Right lobe of liver (tissue), 6 donors: Measurements from ENCODE around the gene CBX8. TPM values are rescaled to one million over a fixed set of nuclear protein-coding genes. Genes with fewer than 3 reads are reported as not detected.

Source experiments
- ATAC-seq, 4 donors: fragments of 200-7000 bp; cut with Tn5 transposase; one replicate each; pipeline ENCODE4 v1.9.1; 2020; ENCODE audit warnings: mild to moderate bottlenecking in 4 of 4, moderate library complexity in 4 of 4
- DNase-seq, 3 donors: peaks; one replicate each; pipeline ENCODE4 v3.0.0-alpha.2; 2020
- H3K27ac ChIP-seq, 3 donors: fragments of 200-600 bp; one replicate each; pipeline ENCODE4 v1.8.0; 2022
- H3K27me3 ChIP-seq, 2 donors: fragments of 200-600 bp; one replicate each; pipeline ENCODE4 v1.8.0; 2022
- H3K36me3 ChIP-seq, 4 donors: fragments of 200-600 bp; sonication (generic) in 1 of 4; one replicate each; pipeline versions ENCODE4 v1.5.1 to v1.8.0; 2017 to 2022; ENCODE audit warnings: control low read depth in 1 of 4
- H3K4me1 ChIP-seq, 4 donors: fragments of 200-600 bp; sonication (generic) in 1 of 4; one replicate each; pipeline versions ENCODE4 v1.5.1 to v1.8.0; 2017 to 2022; ENCODE audit warnings: control low read depth in 1 of 4
- H3K4me3 ChIP-seq, 3 donors: fragments of 200-600 bp; one replicate each; pipeline ENCODE4 v1.8.0; 2022
- H3K9me3 ChIP-seq, 4 donors: fragments of 200-600 bp; sonication (generic) in 1 of 4; one replicate each; pipeline versions ENCODE4 v1.5.1 to v1.8.0; 2017 to 2022; ENCODE audit warnings: control low read depth in 1 of 4
- POLR2A ChIP-seq: fragments of 450-650 bp; IDR thresholded peaks from one replicate; pipeline ENCODE4 v1.6.1; 2017; ENCODE audit warnings: antibody characterized with exemption, mild to moderate bottlenecking
- WGBS: methylation state at CpG from one replicate; pipeline ENCODE4 v1.1.6; 2018; ENCODE audit warnings: low coverage, low lambda C conversion rate; ENCODE audit not compliant: insufficient coverage; ENCODE audit errors: missing lambda C conversion rate; 5-methylcytosine and 5-hydroxymethylcytosine counted together
- intact Hi-C, 2 donors: fragments of 100-400 bp; cut with DNase I; formaldehyde crosslinking; loops; one replicate each; pipeline versions ENCODE4 v1.11.2 to v1.14.1; 2022
- total RNA-seq, 6 experiments: library from RNA; depleted of rRNA in 2 of 6; stranded (reverse); fragments of >200 nt in 2 of 6; fragmentation: NEBNext Ultra II Directional in 3 of 6; extraction: Animal tissue kit (Norgen Biotek cat#: 25700) in 3 of 6; gene quantifications; one replicate each; pipeline versions ENCODE4 v1.1.0 to v1.2.4, GENCODE V29; 2016 to 2023
- TF ChIP-seq, protein P1 (sequence below), 4 donors: fragments of 200-600 bp in 3 of 4; fragments of 450-650 bp in 1 of 4; IDR thresholded peaks; one replicate each; pipeline versions ENCODE4 v1.5.1 to v1.8.0; 2016 to 2022; ENCODE audit warnings: antibody characterized with exemption in 4 of 4, mild to moderate bottlenecking in 2 of 4
- donor health status: DM: no; HTN: yes; CAD: no.
- donor health status: DM: no; HTN: no; CAD: no.
- donor health status: DM: no; HTN: no; CAD: no.
- donor health status: DM: no; HTN: yes; CAD: no.
- donor health status: DM: no; HTN: yes; CAD: no.

CBX8 gene
- total RNA-seq, 6 experiments from 2014 or later, result 1.2 to 4.7 (median 2.0) TPM

DNA sequence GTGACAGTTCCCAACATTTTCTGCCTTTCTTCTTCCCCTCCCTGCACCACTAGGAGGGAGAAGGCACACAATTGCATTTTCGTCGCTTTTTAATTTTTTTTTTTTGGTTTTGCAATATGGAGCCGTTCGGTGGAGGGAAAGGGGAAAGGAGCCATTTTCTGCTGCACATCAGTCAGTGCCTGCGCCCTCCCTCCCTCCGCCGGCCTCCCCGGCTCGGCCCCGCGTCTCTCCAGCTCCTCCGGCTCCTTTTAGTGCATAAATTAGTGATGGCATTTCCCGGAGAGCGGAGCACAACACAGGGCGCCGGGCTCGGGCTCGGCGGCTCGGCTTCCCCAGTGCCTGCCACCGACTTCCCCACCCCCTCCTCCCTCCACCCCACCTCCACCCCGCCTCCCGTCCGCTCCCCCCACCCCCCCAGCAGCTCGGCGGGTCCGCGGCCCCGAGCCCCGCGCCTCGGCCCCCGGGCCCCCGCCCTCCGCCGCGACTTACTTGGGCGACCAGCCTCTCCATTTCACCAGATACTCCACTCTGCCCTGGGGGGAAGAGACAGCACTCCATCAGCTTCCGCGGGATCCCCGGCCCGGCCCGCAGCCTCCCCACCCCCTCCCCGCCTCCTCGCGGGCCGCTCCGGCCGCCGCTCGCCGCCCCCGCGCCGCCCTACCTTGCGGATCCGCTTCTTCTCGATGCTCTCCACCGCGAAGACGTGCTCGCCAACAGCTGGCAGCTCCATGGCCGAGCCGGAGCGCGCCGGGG, 41.8 kb upstream of the CBX8 start:
- TF ChIP-seq, protein P1, sequence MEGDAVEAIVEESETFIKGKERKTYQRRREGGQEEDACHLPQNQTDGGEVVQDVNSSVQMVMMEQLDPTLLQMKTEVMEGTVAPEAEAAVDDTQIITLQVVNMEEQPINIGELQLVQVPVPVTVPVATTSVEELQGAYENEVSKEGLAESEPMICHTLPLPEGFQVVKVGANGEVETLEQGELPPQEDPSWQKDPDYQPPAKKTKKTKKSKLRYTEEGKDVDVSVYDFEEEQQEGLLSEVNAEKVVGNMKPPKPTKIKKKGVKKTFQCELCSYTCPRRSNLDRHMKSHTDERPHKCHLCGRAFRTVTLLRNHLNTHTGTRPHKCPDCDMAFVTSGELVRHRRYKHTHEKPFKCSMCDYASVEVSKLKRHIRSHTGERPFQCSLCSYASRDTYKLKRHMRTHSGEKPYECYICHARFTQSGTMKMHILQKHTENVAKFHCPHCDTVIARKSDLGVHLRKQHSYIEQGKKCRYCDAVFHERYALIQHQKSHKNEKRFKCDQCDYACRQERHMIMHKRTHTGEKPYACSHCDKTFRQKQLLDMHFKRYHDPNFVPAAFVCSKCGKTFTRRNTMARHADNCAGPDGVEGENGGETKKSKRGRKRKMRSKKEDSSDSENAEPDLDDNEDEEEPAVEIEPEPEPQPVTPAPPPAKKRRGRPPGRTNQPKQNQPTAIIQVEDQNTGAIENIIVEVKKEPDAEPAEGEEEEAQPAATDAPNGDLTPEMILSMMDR (IDR thresholded peaks at IDR 0.05), result peak in 1 of 4 donors; percentile 4
- no peak for TF ChIP-seq POLR2A
- peaks cover 0 to 13% (median 6%) of the 10 kb centered on the region in 4 donors for H3K36me3 ChIP-seq
- intact Hi-C loops, result no loop called here
- H3K4me1 ChIP-seq, result peaks cover 0 to 58% (median 13%) of the 10 kb centered on the region in 4 donors
- no peaks in the 10 kb centered on the region for H3K9me3 ChIP-seq
- 0% methylated on average over 19 of the region's 67 CpGs for WGBS
- peak; percentile 56 to 72 (median 71) for DNase-seq
- peak in 3 of 4 donors; percentile 0 to 3 (median 1) for ATAC-seq
- H3K4me3 ChIP-seq, result peak overlapping the region; percentile 68 to 71 (median 68)
- peaks cover 0 to 8% of the 10 kb centered on the region in 2 donors for H3K27me3 ChIP-seq
- H3K27ac ChIP-seq, result peak overlapping the region; percentile 84 to 99 (median 92)

DNA sequence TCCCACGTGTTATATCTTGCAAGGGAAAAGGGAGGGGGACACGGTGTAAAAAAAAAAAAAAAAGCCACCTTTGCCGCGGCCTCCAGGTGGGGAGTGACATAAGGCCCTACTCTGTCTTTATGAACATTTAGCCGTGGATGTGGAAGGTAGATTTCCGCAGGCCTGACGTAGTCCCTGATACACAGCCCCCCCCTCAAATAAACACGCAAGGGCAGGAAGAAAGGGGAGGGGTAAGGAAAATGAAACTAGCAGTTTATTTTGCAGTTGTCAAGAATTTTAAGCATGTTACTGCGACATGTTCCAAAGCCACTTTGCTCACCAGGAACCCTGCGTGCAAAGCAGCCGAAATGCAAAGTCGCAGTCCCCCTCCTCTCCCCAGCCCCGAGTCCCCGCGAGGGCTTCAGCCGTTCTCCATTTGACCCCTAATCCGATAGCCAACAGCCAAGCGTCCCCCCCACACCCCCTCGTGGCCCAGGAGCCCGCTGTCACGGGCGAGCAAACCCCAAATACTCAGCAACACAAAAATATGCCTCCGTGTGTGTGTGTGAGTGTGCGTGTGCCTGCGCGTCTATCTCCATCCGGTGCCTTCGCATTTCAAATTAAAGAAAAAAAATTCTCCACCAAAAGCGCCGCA, 41.1 kb upstream of the CBX8 start:
- intact Hi-C loops, result no loop called here

DNA sequence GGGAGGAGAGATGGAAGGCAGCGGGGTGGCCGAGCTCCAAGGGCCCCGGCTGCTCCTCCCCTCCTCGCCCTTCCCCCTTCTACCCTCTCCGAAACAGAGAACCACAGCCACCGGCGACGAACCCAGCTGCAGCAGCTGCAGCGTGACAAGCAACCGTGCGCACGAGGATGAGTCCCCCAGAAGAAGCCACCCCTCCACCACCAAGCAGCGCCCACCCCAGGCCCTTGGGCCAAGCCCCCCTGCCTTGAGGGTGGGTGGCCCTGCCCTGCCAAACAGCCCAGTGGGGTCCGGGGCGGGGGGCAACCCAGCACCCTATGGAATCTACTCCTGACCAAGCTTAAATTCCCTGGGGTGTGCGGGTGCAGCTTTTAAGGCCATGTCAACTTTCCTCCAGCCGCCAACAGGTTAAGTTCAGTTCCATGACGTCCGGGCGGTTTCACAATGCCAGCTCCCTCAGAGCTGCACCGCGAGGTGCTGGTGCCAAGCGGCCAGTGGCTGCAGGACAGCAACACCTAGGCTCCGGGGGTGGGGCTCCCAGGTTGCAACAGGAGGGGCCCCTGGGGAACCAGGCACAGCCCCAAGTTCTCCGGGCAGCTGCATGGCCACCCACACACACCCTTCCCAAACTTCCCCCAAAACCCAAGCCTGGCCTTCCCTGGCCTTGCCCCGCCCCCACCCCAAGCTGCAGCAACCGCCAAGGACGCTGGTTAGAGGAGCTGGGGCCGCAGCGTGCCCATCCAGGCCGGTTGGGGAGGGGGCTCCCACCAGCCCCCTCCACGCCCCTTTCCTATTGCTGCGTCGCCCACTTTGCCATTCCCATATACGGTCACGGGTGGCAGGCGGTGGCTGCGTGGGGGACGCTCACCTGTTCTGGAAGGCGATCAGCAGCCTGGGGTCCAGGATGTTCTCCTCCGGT, 40.4 kb upstream of the CBX8 start:
- H3K27me3 ChIP-seq, result peaks cover 0 to under 1% of the 10 kb centered on the region in 2 donors
- intact Hi-C loops, result no loop called here
- WGBS, result 4% methylated on average over 8 of the region's 41 CpGs
- H3K27ac ChIP-seq, result peak overlapping the region in 2 of 3 donors; percentile 84 to 99
- peak overlapping the region; percentile 68 to 71 (median 68) for H3K4me3 ChIP-seq
- H3K9me3 ChIP-seq, result no peaks in the 10 kb centered on the region
- peak; percentile 46 to 61 (median 54) for ATAC-seq
- peaks cover 0 to 15% (median 6%) of the 10 kb centered on the region in 4 donors for H3K36me3 ChIP-seq
- H3K4me1 ChIP-seq, result peaks cover 0 to 57% (median 17%) of the 10 kb centered on the region in 4 donors
- DNase-seq, result peak; percentile 92 to 96 (median 96)
- TF ChIP-seq, protein P1 (IDR thresholded peaks at IDR 0.05), result peak; percentile 14 to 40 (median 18)
- TF ChIP-seq POLR2A, result peak; percentile 51

More for the DNA sequence above, 41.1 kb upstream of the CBX8 start:
- Histone ChIP-seq H3K4me3 (peak overlapping the region; percentile 68 to 71 (median 68)), H3K36me3 (peaks cover 0 to 15% (median 6%) of the 10 kb centered on the region in 4 donors), H3K27ac (peak overlapping the region; percentile 84 to 99 (median 92)), H3K9me3 (no peaks in the 10 kb centered on the region), H3K27me3 (peaks cover 0 to 8% of the 10 kb centered on the region in 2 donors), H3K4me1 (peaks cover 0 to 58% (median 15%) of the 10 kb centered on the region in 4 donors)
- 1% methylated on average over 20 of the region's 30 CpGs for WGBS
- ATAC-seq, result no peak
- TF ChIP-seq POLR2A, result no peak
- TF ChIP-seq, protein P1 (IDR thresholded peaks at IDR 0.05), result no peak
- DNase-seq, result peak in 2 of 3 donors; percentile 31 to 61

DNA sequence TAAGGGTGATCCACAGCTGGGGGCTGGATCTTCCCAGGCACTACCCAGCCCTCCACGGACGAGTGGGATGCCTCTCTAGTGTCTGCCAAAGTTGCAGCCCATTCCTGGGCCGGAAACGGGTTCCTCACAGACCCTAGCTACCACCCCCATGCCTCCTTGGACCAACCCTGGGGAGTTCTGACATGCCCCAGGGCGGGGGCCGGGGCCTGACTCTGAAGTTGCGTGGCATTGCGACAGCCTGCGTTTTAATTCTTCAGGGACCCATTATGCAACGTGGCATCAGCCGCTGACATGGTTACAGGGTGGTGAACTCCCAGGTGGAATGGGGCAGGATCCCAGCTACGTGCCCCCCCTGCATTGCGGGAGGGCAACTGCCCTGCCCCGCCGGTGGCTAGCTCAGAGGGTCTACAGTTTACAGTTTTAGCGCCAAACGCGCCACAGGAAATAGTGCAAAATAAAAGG, 39.7 kb upstream of the CBX8 start:
- Histone ChIP-seq H3K4me3 (peak overlapping the region; percentile 68 to 71 (median 68)), H3K27me3 (no peaks in the 10 kb centered on the region), H3K4me1 (peaks cover 0 to 52% (median 19%) of the 10 kb centered on the region in 4 donors), H3K27ac (peak overlapping the region in 2 of 3 donors; percentile 84 to 99), H3K36me3 (peaks cover 0 to 15% (median 6%) of the 10 kb centered on the region in 4 donors), H3K9me3 (no peaks in the 10 kb centered on the region)
- 32% methylated on average over 8 of the region's 18 CpGs for WGBS
- peak; percentile 1 to 28 (median 4) for ATAC-seq
- TF ChIP-seq, protein P1 (IDR thresholded peaks at IDR 0.05), result no peak
- peak; percentile 14 for TF ChIP-seq POLR2A
- peak; percentile 70 to 91 (median 90) for DNase-seq
- intact Hi-C loops, result no loop called here
